Measurements from ENCODE around the gene C22orf31.

The C22orf31 gene

GRCh38 chr22:29102300-29102699 lies 40.7 kb upstream of the C22orf31 start:
- no peak for DNase-seq (ENCODE audit: low read depth)
- no peak overlapping the region for H3K4me3 ChIP-seq (ENCODE audit: control insufficient read depth, low read depth, low read length)
- TF ChIP-seq CTCF (IDR thresholded peaks at IDR 0.05; ENCODE audit: control insufficient read depth, insufficient read depth, low read depth, low read length, missing control alignments): no peak

GRCh38 chr22:29098296-29098695 lies 36.7 kb upstream of the C22orf31 start:
- no peak overlapping the region for H3K4me3 ChIP-seq (ENCODE audit: control insufficient read depth, low read depth, low read length)
- no peak for DNase-seq (ENCODE audit: low read depth)
- no peak for TF ChIP-seq CTCF (IDR thresholded peaks at IDR 0.05; ENCODE audit: control insufficient read depth, insufficient read depth, low read depth, low read length, missing control alignments)

- no peak for DNase-seq (ENCODE audit: low read depth)
- no peak overlapping the region for H3K4me3 ChIP-seq (ENCODE audit: control insufficient read depth, low read depth, low read length)
- TF ChIP-seq CTCF (IDR thresholded peaks at IDR 0.05; ENCODE audit: control insufficient read depth, insufficient read depth, low read depth, low read length, missing control alignments): no peak
Measured at GRCh38 chr22:29096736-29097669, 35.4 kb upstream of the C22orf31 start.

GRCh38 chr22:29095459-29095858 lies 33.8 kb upstream of the C22orf31 start:
- no peak for TF ChIP-seq CTCF (IDR thresholded peaks at IDR 0.05; ENCODE audit: control insufficient read depth, insufficient read depth, low read depth, low read length, missing control alignments)
- H3K4me3 ChIP-seq (ENCODE audit: control insufficient read depth, low read depth, low read length): no peak overlapping the region
- no peak for DNase-seq (ENCODE audit: low read depth)

GRCh38 chr22:29093501-29094300 lies 32.1 kb upstream of the C22orf31 start:
- no peak for TF ChIP-seq CTCF (IDR thresholded peaks at IDR 0.05; ENCODE audit: control insufficient read depth, insufficient read depth, low read depth, low read length, missing control alignments)
- no peak overlapping the region for H3K4me3 ChIP-seq (ENCODE audit: control insufficient read depth, low read depth, low read length)
- no peak for DNase-seq (ENCODE audit: low read depth)

GRCh38 chr22:29093030-29093429 lies 31.4 kb upstream of the C22orf31 start:
- H3K4me3 ChIP-seq (ENCODE audit: control insufficient read depth, low read depth, low read length): no peak overlapping the region
- no peak for TF ChIP-seq CTCF (IDR thresholded peaks at IDR 0.05; ENCODE audit: control insufficient read depth, insufficient read depth, low read depth, low read length, missing control alignments)
- DNase-seq (ENCODE audit: low read depth): no peak
